ENCODE data around the gene ETAA1. TPM values are rescaled to one million over a fixed set of nuclear protein-coding genes. Genes with fewer than 3 reads are reported as not detected.

Gene ETAA1
- total and polyA plus RNA-seq, 2 of the 13 experiments (the other 11 are each of a cell fraction or from before 2014, with no cell fraction given): 9.1 to 16.2 TPM

DNA sequence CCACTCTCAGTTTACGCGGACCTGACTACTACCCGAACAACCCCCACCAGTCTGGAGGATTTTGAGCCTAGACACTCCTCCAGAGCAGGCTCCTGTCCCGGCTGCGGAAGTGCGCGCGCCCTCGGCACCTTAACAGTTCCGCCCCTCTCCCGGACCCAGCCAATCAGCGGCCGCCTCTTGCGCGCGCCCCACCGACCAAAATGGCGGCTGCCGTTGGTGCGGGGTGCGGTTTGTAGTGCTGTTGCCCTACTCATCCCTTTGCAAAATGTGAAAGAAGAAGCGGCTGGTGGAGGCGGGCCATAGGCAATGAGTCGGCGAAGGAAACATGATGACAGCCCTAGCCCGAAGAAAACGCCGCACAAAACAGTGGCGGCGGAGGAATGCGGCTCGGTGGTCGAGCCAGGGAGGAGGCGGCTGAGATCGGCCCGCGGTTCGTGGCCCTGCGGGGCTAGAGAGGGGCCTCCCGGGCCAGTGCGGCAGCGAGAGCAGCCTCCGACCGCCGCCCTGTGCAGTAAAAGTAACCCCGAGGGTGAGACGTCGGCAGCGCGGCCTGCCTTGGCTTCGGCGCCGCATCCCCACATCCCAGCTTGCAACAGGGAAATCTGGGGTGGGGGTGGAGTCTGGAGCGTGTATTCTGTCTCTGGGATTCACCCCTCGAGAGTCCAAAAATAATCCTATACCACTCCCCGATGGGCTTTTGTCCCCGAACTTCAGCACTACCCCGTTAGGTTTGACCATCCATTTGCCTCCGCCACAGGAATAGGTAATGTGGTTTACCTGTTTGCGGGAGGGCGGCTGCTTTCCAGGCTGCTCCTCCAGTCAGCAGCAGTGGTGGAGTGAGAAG is at the start of gene ETAA1 (continued):
- TF ChIP-seq, protein P1, sequence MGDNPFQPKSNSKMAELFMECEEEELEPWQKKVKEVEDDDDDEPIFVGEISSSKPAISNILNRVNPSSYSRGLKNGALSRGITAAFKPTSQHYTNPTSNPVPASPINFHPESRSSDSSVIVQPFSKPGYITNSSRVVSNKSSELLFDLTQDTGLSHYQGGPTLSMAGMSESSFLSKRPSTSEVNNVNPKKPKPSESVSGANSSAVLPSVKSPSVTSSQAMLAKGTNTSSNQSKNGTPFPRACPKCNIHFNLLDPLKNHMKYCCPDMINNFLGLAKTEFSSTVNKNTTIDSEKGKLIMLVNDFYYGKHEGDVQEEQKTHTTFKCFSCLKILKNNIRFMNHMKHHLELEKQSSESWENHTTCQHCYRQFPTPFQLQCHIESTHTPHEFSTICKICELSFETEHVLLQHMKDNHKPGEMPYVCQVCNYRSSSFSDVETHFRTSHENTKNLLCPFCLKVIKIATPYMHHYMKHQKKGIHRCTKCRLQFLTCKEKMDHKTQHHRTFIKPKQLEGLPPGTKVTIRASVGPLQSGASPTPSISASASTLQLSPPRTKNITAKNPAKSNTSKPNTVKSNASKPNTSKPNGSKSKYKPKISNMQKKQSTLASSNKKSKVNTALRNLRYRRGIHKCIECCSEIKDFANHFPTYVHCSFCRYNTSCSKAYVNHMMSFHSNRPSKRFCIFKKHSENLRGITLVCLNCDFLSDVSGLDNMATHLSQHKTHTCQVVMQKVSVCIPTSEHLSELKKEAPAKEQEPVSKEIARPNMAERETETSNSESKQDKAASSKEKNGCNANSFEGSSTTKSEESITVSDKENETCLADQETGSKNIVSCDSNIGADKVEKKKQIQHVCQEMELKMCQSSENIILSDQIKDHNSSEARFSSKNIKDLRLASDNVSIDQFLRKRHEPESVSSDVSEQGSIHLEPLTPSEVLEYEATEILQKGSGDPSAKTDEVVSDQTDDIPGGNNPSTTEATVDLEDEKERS (CRISPR knock-in tag; IDR thresholded peaks at IDR 0.05): peak; percentile 90
- TF ChIP-seq ZNF282 (IDR thresholded peaks at IDR 0.05; ENCODE audit: partially characterized antibody): no peak
- TF ChIP-seq ZNF563 (CRISPR knock-in tag; IDR thresholded peaks at IDR 0.05): no peak
- TF ChIP-seq PAX8 (CRISPR knock-in tag; IDR thresholded peaks at IDR 0.05; ENCODE audit: borderline replicate concordance): peak; percentile 74; the same call in 1 of the 2 replicates
- 0 out of 2 replicates have a peak, but pooled peaks have one; percentile 13 for TF ChIP-seq NFE2 (CRISPR knock-in tag; IDR thresholded peaks at IDR 0.05)
- TF ChIP-seq NCOA2 (CRISPR knock-in tag; IDR thresholded peaks at IDR 0.05): peak; percentile 28; the same call in 1 of the 2 replicates
- TF ChIP-seq SSRP1 (CRISPR knock-in tag; IDR thresholded peaks at IDR 0.05): peak; percentile 64; the same call in 1 of the 2 replicates
- no peak for TF ChIP-seq KLF13 (CRISPR knock-in tag; IDR thresholded peaks at IDR 0.05)
- no peak for TF ChIP-seq SYNCRIP (IDR thresholded peaks at IDR 0.05; ENCODE audit: insufficient read depth, low read depth, low read length)
- peak; percentile 21 for TF ChIP-seq PTBP1 (IDR thresholded peaks at IDR 0.05; ENCODE audit: low read depth, low read length, poor library complexity, severe bottlenecking)
- no peak for TF ChIP-seq SNAPC2 (CRISPR knock-in tag; IDR thresholded peaks at IDR 0.05)
- no peak for TF ChIP-seq DNMT1 (CRISPR knock-in tag; IDR thresholded peaks at IDR 0.05)
- TF ChIP-seq MATR3 (CRISPR knock-in tag; IDR thresholded peaks at IDR 0.05): no peak
- peak; percentile 88 for TF ChIP-seq ZSCAN31 (CRISPR knock-in tag; IDR thresholded peaks at IDR 0.05; ENCODE audit: low read depth)
- TF ChIP-seq FOXK1 (CRISPR knock-in tag; IDR thresholded peaks at IDR 0.05; ENCODE audit: borderline replicate concordance, low read depth): peak; percentile 53; the same call in 1 of the 2 replicates
- TF ChIP-seq ZNF101 (CRISPR knock-in tag; IDR thresholded peaks at IDR 0.05; ENCODE audit: borderline replicate concordance, low read depth): no peak
- TF ChIP-seq RXRB (CRISPR knock-in tag; IDR thresholded peaks at IDR 0.05; ENCODE audit: borderline replicate concordance): peak; percentile 8; the same call in 1 of the 2 replicates
- peak; percentile 63; the same call in 1 of the 2 replicates for TF ChIP-seq ZNF543 (CRISPR knock-in tag; IDR thresholded peaks at IDR 0.05)
- TF ChIP-seq SP5 (CRISPR knock-in tag; IDR thresholded peaks at IDR 0.05; ENCODE audit: borderline replicate concordance, low read depth): peak; percentile 69
- TF ChIP-seq ZNF562 (CRISPR knock-in tag; IDR thresholded peaks at IDR 0.05; ENCODE audit: borderline replicate concordance): no peak
- TF ChIP-seq, protein P2, sequence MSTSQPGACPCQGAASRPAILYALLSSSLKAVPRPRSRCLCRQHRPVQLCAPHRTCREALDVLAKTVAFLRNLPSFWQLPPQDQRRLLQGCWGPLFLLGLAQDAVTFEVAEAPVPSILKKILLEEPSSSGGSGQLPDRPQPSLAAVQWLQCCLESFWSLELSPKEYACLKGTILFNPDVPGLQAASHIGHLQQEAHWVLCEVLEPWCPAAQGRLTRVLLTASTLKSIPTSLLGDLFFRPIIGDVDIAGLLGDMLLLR (CRISPR knock-in tag; IDR thresholded peaks at IDR 0.05): no peak; the same call in 1 of the 2 replicates
- TF ChIP-seq PLRG1 (conservative IDR thresholded peaks at IDR 0.05): no peak
- TF ChIP-seq RBM39 (IDR thresholded peaks at IDR 0.05; ENCODE audit: low read depth, low read length, poor library complexity, severe bottlenecking): no peak
- TF ChIP-seq ZNF20 (CRISPR knock-in tag; IDR thresholded peaks at IDR 0.05): no peak
- TF ChIP-seq ZFP1 (CRISPR knock-in tag; IDR thresholded peaks at IDR 0.05): no peak
- TF ChIP-seq, protein P3, sequence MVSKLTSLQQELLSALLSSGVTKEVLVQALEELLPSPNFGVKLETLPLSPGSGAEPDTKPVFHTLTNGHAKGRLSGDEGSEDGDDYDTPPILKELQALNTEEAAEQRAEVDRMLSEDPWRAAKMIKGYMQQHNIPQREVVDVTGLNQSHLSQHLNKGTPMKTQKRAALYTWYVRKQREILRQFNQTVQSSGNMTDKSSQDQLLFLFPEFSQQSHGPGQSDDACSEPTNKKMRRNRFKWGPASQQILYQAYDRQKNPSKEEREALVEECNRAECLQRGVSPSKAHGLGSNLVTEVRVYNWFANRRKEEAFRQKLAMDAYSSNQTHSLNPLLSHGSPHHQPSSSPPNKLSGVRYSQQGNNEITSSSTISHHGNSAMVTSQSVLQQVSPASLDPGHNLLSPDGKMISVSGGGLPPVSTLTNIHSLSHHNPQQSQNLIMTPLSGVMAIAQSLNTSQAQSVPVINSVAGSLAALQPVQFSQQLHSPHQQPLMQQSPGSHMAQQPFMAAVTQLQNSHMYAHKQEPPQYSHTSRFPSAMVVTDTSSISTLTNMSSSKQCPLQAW (CRISPR knock-in tag; IDR thresholded peaks at IDR 0.05): 0 out of 2 replicates have a peak, but pooled peaks have one; percentile 48

Measured in HepG2 (cell line).